Measurements from ENCODE around the gene ALDH16A1. TPM values are rescaled to one million over a fixed set of nuclear protein-coding genes. Genes with fewer than 3 reads are reported as not detected.
A peak's percentile ranks its signal among the peaks of the same experiment; 100 is the strongest.

ALDH16A1 gene
- total RNA-seq, 1 experiment from 2014 or later, result 50.9 TPM

GRCh38 chr19:49422407-49423070 lies 30.5 kb upstream of the ALDH16A1 start:
- DNase-seq (ENCODE audit: low spot score), result peak; percentile 80

GRCh38 chr19:49423071-49423984 lies 29.7 kb upstream of the ALDH16A1 start, which contains the start of gene PTH2:
Gene PTH2, minus strand, starts transcription at chr19:49423441. Its CDS starts 102 bp downstream, at chr19:49423339.
- no peak for DNase-seq (ENCODE audit: low spot score)
- in situ Hi-C loops (cut with HindIII; ENCODE audit: low sequenced_read_pairs), result no loop called here

More at GRCh38 chr19:49422407-49423070, 30.5 kb upstream of the ALDH16A1 start:
- in situ Hi-C loops (cut with HindIII; ENCODE audit: low sequenced_read_pairs), result no loop called here

- in situ Hi-C loops (cut with HindIII; ENCODE audit: low sequenced_read_pairs), result no loop called here
- no peak for DNase-seq (ENCODE audit: low spot score)
Observed at GRCh38 chr19:49423985-49424303, 29.1 kb upstream of the ALDH16A1 start.

DNA sequence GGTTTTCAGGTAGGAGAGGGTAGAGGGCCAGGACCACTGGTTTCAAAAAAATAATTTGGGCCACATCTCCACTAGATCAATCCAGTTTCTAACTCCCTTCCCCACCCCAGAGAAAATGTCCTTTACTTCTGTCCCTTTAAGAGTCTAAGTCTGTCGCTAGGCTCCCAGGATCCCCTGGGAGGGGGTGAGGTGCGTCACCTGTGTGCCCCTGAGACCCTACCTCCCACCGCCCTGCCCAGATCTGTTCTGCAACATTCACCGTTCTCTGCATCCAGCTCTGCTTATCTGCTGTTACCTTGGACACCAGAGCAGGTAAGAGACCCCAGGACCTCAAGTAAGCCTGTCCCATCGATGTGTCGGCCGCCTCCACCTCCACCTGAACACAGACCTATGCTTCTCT lies 27.8 kb upstream of the ALDH16A1 start, which contains the start of gene GFY:
Gene GFY (plus strand): TSS at position 211 of the 400 bp plus-strand sequence. CDS start 1,043 bp downstream, outside the sequence.
- DNase-seq (ENCODE audit: low spot score), result no peak
- in situ Hi-C loops (cut with HindIII; ENCODE audit: low sequenced_read_pairs), result no loop called here

GRCh38 chr19:49425922-49426592 lies 27.0 kb upstream of the ALDH16A1 start:
- DNase-seq (ENCODE audit: low spot score), result no peak
- in situ Hi-C loops (cut with HindIII; ENCODE audit: low sequenced_read_pairs), result no loop called here

GRCh38 chr19:49427339-49427738 lies 25.7 kb upstream of the ALDH16A1 start:
- in situ Hi-C loops (cut with HindIII; ENCODE audit: low sequenced_read_pairs), result no loop called here
- no peak for DNase-seq (ENCODE audit: low spot score)

GRCh38 chr19:49427855-49428546 lies 25.0 kb upstream of the ALDH16A1 start:
- no peak for DNase-seq (ENCODE audit: low spot score)
- in situ Hi-C loops (cut with HindIII; ENCODE audit: low sequenced_read_pairs), result no loop called here

DNA sequence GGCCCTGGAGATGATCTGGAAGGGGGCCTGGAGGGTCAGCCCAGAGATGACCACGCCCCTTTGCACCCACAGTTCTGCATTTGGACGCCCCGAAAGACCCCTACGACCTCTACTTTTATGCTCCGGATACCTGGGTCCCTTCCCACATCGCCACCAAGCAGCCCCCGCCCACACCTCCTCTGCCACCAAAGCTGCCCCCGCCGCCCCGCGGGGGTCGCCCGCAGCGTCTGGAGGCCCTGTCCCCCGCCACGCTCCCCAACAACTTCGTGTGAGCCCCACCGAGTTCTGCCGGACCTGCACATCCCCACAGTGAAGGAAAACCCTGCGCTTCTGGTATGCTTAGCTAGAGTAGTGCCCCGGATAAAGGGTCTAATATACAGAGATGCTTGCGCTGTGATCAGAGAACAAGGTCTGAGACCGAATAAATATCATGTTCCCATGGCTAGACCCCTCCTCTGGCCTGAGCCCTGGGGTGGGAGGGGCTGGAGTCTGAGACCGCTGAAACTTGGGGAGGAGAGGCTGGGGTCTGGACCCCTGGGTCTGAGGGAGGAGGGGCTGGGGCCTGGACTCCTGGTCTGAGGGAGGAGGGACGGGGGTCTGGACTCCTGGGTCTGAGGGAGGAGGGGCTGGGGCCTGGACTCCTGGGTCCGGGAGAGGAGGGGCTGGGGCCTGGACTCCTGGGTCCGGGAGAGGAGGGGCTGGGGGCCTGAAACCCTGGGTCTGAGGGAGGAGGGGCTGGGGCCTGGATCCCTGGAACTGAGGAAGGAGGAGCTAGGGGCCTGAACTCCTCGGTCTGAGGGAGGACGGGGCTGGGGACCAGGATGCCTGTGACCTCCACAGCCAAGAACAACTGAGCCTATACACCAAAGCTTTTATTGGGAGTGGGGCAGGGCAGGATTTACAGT lies 24.2 kb upstream of the ALDH16A1 start:
- DNase-seq (ENCODE audit: low spot score), result no peak
- in situ Hi-C loops (cut with HindIII; ENCODE audit: low sequenced_read_pairs), result no loop called here

GRCh38 chr19:49430172-49430677 lies 22.8 kb upstream of the ALDH16A1 start:
- in situ Hi-C loops (cut with HindIII; ENCODE audit: low sequenced_read_pairs), result no loop called here

GRCh38 chr19:49430678-49431329 lies 22.2 kb upstream of the ALDH16A1 start:
- DNase-seq (ENCODE audit: low spot score), result peak; percentile 43
- in situ Hi-C loops (cut with HindIII; ENCODE audit: low sequenced_read_pairs), result no loop called here

More at GRCh38 chr19:49430172-49430677, 22.8 kb upstream of the ALDH16A1 start:
- peak; percentile 10 for DNase-seq (ENCODE audit: low spot score)

- peak; percentile 20 for DNase-seq (ENCODE audit: low spot score)
- in situ Hi-C loops (cut with HindIII; ENCODE audit: low sequenced_read_pairs), result no loop called here
Observed at GRCh38 chr19:49431330-49431749, 21.7 kb upstream of the ALDH16A1 start.

DNA sequence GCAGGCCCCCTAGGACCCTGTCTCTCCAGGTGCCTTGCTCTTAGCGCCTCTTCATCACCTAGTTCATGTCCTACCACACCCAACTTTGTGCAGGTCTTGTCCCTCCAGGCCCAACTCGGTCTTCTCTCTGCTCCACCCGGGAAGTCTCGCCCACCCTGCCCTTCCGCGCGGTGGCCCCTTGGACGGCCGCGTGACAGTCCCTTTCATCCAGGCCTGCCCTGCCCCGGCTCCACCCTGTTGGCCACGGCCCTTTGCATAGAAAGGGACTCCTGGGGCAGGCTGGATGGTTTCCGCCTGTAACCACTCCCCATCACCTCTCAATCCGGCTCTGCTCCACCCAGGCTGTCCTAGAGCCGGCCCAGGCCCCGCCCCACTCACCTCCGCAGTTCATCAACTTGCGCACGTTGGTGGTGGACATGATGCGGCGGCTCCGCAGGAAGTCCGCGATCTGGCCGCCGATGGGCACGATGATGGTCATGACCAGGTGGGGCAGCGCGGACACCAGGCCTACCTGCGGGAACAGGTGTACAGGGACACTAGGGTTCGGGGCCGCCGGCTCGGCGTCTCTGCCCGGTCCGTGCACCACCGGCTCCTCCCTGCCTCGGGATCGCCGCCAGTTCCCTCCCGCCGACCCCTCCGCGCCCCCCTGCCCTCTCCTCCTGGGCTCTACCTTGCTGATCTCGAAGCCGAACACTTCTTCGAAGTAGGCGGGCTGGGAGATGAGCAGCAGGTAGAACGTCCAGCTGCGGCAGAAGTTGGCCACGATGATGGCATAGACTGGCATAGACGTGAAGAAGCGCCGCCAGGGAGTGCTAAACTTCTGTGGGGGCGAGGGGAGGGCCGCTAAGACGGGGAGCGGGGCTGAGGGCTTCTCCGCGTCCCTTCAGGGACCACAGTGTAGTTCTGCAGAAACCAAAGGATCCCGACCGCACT lies 20.6 kb upstream of the ALDH16A1 start:
- peak; percentile 37 for DNase-seq (ENCODE audit: low spot score)
- in situ Hi-C loops (cut with HindIII; ENCODE audit: low sequenced_read_pairs), result no loop called here

DNA sequence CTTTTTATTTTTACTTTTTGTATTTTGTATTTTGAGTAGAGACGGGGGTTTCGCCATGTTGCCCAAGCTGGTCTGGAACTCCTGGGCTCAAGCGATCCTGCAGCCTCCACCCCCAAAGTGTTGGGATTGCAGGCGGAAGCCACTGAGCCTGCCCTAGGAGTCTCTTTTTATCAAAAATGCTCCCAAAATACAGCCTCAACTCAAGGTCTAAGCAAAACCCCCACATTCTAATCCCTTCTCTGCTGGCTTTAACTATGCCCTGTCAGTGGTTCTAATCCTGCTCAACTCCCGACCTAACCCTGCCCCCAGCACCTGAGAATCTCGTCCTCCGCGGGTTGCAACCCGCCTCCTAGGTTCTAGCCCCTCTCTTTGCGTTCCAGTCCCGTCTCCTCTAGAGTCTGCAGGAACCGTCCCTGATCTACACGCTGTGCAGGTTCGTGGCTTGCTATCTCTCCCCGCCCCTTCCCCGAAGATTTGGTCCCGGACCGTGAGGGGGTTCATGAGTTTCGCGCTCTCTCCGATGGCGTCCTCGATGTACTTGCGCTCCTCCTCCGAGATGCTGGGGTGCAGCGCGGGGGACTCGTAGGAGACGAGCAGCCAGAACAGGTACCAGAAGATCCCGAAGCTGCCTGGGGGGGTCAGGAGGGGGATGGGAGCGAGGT lies 19.7 kb upstream of the ALDH16A1 start:
- in situ Hi-C loops (cut with HindIII; ENCODE audit: low sequenced_read_pairs), result no loop called here
- DNase-seq (ENCODE audit: low spot score), result peak; percentile 11

DNA sequence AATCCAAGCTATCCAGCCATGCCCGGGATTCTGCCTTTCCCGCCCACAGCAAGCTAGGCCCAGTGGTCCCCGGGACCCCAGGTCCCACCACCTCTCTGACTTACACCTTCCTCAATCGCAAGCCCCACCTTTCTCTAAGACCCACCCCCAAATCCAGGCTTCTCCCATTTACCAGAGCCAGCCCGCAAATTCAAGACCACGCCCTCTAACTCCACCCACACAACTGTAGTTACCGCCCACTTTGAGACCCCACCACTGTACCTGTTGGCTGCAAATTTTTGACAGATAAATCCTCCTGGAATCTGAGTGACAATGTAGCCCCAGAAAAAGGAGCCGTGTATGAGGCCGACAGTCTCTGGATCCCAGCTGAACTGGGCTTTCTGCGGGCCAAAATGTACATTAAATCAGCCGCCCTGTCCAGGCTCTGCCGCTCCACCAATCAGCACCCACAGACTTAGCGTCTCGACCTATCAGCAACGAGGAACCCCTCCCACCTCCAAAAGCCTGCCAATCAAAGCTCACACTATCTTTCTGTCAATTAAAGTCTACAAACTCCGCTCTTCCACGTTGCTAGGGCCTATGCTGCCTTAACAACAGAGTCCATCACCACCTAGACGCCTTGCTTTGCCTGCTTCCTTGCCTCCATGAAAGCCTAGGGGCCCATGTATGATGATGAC lies 18.0 kb upstream of the ALDH16A1 start:
- in situ Hi-C loops (cut with HindIII; ENCODE audit: low sequenced_read_pairs), result no loop called here
- peak; percentile 92 for DNase-seq (ENCODE audit: low spot score)

DNA sequence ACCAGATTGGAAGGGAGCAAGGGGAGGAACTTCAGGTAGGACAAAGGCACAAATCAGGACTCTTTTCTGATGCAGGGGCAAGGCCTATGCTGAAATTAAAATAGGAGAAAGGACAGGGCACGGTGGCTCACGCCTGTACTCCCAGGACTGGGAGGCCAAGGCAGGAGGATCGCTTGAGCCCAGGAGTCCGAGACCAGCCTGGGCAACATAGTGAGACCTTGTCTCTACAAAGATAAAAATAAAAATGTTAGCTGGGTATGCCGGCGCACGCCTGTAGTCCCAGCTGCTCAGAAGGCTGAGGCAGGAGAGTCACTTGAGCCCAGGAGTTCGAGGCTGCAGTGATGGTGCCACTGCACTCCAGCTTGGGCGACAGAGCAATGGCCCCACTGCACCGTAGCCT lies 17.4 kb upstream of the ALDH16A1 start:
- in situ Hi-C loops (cut with HindIII; ENCODE audit: low sequenced_read_pairs), result no loop called here
- DNase-seq (ENCODE audit: low spot score), result no peak
